ENCODE data around the gene SMARCA2. TPM values are rescaled to one million over a fixed set of nuclear protein-coding genes. Genes with fewer than 3 reads are reported as not detected.

Gene SMARCA2
- total and polyA plus RNA-seq, 9 donors = 108 to 404 (median 199) TPM

- Histone ChIP-seq H3K36me3 (no peaks in the 10 kb centered on the region), H3K27me3 (no peaks in the 10 kb centered on the region), H3K27ac (no peak overlapping the region), H3K4me3 (no peak overlapping the region), H3K4me1 (ENCODE audit: insufficient read depth) (no peaks in the 10 kb centered on the region), H3K9me3 (no peaks in the 10 kb centered on the region)
- intact Hi-C loops (cut with DNase I) = no loop called here
- 82 to 92% (median 84%) methylated on average over 8 of the region's 8 CpGs for WGBS, 3 donors
- TF ChIP-seq CTCF (IDR thresholded peaks at IDR 0.05) (no peak), EP300 (IDR thresholded peaks at IDR 0.05) (no peak), POLR2A (IDR thresholded peaks at IDR 0.05) (no peak)
- no peak for DNase-seq
Measured at GRCh38 chr9:2215921-2216441, 200.8 kb downstream of the SMARCA2 start.

- TF ChIP-seq EP300 (IDR thresholded peaks at IDR 0.05) = no peak
- no peak for TF ChIP-seq POLR2A (IDR thresholded peaks at IDR 0.05)
- no peak for TF ChIP-seq CTCF (IDR thresholded peaks at IDR 0.05)
- Histone ChIP-seq H3K4me3 (no peak overlapping the region), H3K27me3 (no peaks in the 10 kb centered on the region), H3K36me3 (no peaks in the 10 kb centered on the region), H3K27ac (no peak overlapping the region), H3K4me1 (ENCODE audit: insufficient read depth) (no peaks in the 10 kb centered on the region), H3K9me3 (no peaks in the 10 kb centered on the region)
- DNase-seq = no peak
- 77 to 82% (median 78%) methylated on average over 2 of the region's 2 CpGs for WGBS, 3 donors
- intact Hi-C loops (cut with DNase I) = no loop called here
Measured at GRCh38 chr9:2216591-2216990, 201.4 kb downstream of the SMARCA2 start.

GRCh38 chr9:2217540-2217939, 202.4 kb downstream of the SMARCA2 start:
- no peaks in the 10 kb centered on the region for H3K9me3 ChIP-seq
- H3K36me3 ChIP-seq = no peaks in the 10 kb centered on the region
- DNase-seq = no peak
- 83 to 91% (median 88%) methylated on average over 3 of the region's 3 CpGs for WGBS, 3 donors
- no peak overlapping the region for H3K4me3 ChIP-seq
- TF ChIP-seq POLR2A (IDR thresholded peaks at IDR 0.05) = no peak
- TF ChIP-seq EP300 (IDR thresholded peaks at IDR 0.05) = no peak
- no peak for TF ChIP-seq CTCF (IDR thresholded peaks at IDR 0.05)
- no peaks in the 10 kb centered on the region for H3K4me1 ChIP-seq (ENCODE audit: insufficient read depth)
- H3K27ac ChIP-seq = no peak overlapping the region
- no peaks in the 10 kb centered on the region for H3K27me3 ChIP-seq
- intact Hi-C loops (cut with DNase I) = no loop called here

- intact Hi-C loops (cut with DNase I) = loop anchor here in 1 of 4 donors (10.0 kb wide), 1 partner anchor 45 kb away; no protein-coding TSS in a partner anchor
- 80 to 97% (median 95%) methylated on average over 3 of the region's 3 CpGs for WGBS, 3 donors
- Histone ChIP-seq H3K27me3 (no peaks in the 10 kb centered on the region), H3K9me3 (no peaks in the 10 kb centered on the region), H3K36me3 (no peaks in the 10 kb centered on the region), H3K4me3 (no peak overlapping the region), H3K4me1 (ENCODE audit: insufficient read depth) (no peaks in the 10 kb centered on the region), H3K27ac (no peak overlapping the region)
- TF ChIP-seq CTCF (IDR thresholded peaks at IDR 0.05) (no peak), POLR2A (IDR thresholded peaks at IDR 0.05) (no peak)
- DNase-seq = no peak
Measured at GRCh38 chr9:2220036-2220435, 204.9 kb downstream of the SMARCA2 start.
